Cardiac fibroblast (primary cell): ENCODE measurements around the gene CAMTA1.

Experiments
- DNase-seq, 2 donors: peaks; one replicate each; pipeline versions ENCODE4 v3.0.0 to v3.0.0-alpha.2; 2010; ENCODE audit warnings: low read depth in 2 of 2
- H3K4me3 ChIP-seq, 2 donors: replicated peaks in 1 of 2; 1 replicate in 1 of 2; 2 replicates in 1 of 2; pipeline ENCODE4 v1.5.1; 2011; ENCODE audit warnings: low read depth in 2 of 2, low read length in 2 of 2, mild to moderate bottlenecking in 2 of 2, moderate library complexity in 1 of 2
- TF ChIP-seq, protein P1 (sequence below): IDR thresholded peaks from one replicate; pipeline ENCODE4 v1.5.1; 2011; ENCODE audit warnings: low read depth, mild to moderate bottlenecking, low read length, inconsistent platforms

The CAMTA1 gene

DNA sequence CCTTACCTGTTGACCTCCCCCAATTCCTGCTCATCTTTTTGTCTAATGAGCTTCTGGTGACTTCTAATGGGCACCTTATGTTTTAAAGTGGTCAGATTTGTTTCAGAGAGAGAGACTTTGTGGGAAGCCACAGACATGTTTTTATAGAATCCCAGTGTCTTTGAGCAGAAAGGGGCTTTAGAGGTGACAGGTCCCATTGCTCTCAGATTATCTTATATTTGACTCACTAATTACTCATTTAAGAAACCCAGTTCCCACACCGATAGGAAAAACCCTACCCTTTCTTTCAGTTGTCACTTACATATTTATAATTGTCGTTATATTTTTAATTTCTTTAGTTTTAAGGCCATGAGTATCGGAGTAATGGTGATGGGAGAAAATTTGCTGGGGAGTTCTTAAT lies 215.5 kb downstream of the CAMTA1 start:
- no peak overlapping the region for H3K4me3 ChIP-seq
- no peak for DNase-seq
- TF ChIP-seq, protein P1, sequence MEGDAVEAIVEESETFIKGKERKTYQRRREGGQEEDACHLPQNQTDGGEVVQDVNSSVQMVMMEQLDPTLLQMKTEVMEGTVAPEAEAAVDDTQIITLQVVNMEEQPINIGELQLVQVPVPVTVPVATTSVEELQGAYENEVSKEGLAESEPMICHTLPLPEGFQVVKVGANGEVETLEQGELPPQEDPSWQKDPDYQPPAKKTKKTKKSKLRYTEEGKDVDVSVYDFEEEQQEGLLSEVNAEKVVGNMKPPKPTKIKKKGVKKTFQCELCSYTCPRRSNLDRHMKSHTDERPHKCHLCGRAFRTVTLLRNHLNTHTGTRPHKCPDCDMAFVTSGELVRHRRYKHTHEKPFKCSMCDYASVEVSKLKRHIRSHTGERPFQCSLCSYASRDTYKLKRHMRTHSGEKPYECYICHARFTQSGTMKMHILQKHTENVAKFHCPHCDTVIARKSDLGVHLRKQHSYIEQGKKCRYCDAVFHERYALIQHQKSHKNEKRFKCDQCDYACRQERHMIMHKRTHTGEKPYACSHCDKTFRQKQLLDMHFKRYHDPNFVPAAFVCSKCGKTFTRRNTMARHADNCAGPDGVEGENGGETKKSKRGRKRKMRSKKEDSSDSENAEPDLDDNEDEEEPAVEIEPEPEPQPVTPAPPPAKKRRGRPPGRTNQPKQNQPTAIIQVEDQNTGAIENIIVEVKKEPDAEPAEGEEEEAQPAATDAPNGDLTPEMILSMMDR: no peak

- no peak for DNase-seq
- H3K4me3 ChIP-seq: no peak overlapping the region
Measured at GRCh38 chr1:7002728-7003127, 217.5 kb downstream of the CAMTA1 start.

GRCh38 chr1:7003676-7004075 lies 218.4 kb downstream of the CAMTA1 start:
- TF ChIP-seq, protein P1: no peak
- H3K4me3 ChIP-seq: no peak overlapping the region
- no peak for DNase-seq

More at GRCh38 chr1:7002728-7003127, 217.5 kb downstream of the CAMTA1 start:
- TF ChIP-seq, protein P1: no peak

DNA sequence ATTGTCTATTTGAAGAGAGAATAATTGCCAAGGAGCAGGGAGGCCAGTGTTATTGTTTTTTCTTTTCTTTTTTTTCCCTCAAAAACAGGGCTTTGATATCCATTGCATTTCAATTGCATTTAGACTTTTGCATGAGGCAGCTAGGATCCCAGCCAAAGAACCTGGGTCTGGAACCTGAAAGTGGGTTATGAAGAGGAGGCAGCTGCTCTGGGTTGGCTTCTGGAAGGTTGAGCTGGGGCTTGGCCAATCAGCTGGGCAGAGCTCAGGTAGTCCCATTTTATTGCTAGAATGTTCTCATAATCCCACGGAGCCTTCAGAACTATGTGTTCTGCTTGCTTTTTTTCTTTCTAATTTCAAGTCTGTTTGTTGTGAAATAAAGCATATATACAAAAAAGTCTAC lies 218.9 kb downstream of the CAMTA1 start:
- TF ChIP-seq, protein P1: no peak
- H3K4me3 ChIP-seq: no peak overlapping the region
- no peak for DNase-seq

- no peak overlapping the region for H3K4me3 ChIP-seq
- DNase-seq: no peak
- TF ChIP-seq, protein P1: no peak
Measured at GRCh38 chr1:7005762-7006161, 220.5 kb downstream of the CAMTA1 start.

GRCh38 chr1:7006996-7007871 lies 222.0 kb downstream of the CAMTA1 start:
- H3K4me3 ChIP-seq: no peak overlapping the region
- TF ChIP-seq, protein P1: no peak
- DNase-seq: no peak

- no peak overlapping the region for H3K4me3 ChIP-seq
- DNase-seq: no peak
- TF ChIP-seq, protein P1: no peak
Measured at GRCh38 chr1:7007902-7008301, 222.6 kb downstream of the CAMTA1 start.
